Brain microvascular endothelial cell (primary cell): ENCODE results near the gene PTPN22.

Experiments used
- DNase-seq: peaks from one replicate; pipeline ENCODE4 v3.0.0-alpha.2; 2020
- H3K27ac ChIP-seq: fragments of 250-450 bp; sonication (Bioruptor Pico); 2 replicates; pipeline ENCODE4 v1.5.1; 2020; ENCODE audit warnings: mild to moderate bottlenecking, moderate library complexity
- H3K27me3 ChIP-seq: fragments of 250-450 bp; sonication (Bioruptor Pico); replicated peaks from 2 replicates; pipeline ENCODE4 v1.5.1; 2020; ENCODE audit warnings: mild to moderate bottlenecking
- H3K36me3 ChIP-seq: fragments of 250-450 bp; sonication (Bioruptor Pico); replicated peaks from 2 replicates; pipeline ENCODE4 v1.5.1; 2020; ENCODE audit warnings: mild to moderate bottlenecking
- H3K4me3 ChIP-seq: 2 replicates; pipeline ENCODE4 v1.5.1; 2011; ENCODE audit warnings: low read depth, mild to moderate bottlenecking, control low read depth, low read length, moderate library complexity
- CTCF ChIP-seq: IDR thresholded peaks from 2 replicates; pipeline ENCODE4 v1.5.1; 2011; ENCODE audit warnings: low read depth, mild to moderate bottlenecking, moderate library complexity, low read length, control low read depth, inconsistent platforms; ENCODE audit errors: missing control alignments
- in situ Hi-C: cut with HindIII; loops from 2 replicates; pipeline ENCODE4 v1.10.0; 2017; ENCODE audit warnings: low sequenced_read_pairs, low pct_ligation_motif_present

The PTPN22 gene

DNA sequence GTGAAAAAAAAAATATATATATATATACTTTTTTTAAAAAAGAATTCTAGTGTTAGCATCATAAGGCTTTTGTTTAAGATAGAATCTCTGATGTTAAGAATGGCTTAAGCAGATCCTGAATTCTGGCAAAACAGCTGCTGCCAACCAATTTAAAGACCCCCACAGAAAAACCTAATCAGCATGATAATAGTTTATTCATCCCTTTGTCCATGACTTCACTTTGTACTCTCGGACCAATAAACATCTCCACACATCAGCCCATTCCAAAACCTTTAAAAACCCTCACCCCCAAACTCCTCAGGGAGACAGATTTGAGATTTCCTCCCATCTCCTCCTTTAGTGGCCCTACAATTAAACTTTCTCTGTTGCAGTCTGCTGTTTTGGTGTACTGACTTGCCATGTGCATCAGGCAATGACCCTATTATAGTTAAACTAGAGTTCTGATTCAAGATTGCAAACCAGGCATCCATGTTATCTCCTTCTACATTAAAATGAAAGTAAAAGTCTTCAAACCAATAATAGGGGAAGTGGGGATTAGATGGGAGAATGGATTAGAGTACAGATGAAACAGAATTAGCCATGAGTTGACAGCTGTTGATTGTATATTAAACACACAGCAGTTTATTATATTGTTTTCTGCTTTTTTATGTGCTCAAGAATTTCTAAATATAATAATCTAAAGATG lies 102.5 kb downstream of the PTPN22 start:
- in situ Hi-C loops: no loop called here
- Histone ChIP-seq H3K4me3 (no peak overlapping the region), H3K36me3 (peaks cover 17% of the 10 kb centered on the region), H3K27me3 (no peaks in the 10 kb centered on the region), H3K27ac (no peak overlapping the region)
- no peak for DNase-seq
- TF ChIP-seq CTCF: no peak

DNA sequence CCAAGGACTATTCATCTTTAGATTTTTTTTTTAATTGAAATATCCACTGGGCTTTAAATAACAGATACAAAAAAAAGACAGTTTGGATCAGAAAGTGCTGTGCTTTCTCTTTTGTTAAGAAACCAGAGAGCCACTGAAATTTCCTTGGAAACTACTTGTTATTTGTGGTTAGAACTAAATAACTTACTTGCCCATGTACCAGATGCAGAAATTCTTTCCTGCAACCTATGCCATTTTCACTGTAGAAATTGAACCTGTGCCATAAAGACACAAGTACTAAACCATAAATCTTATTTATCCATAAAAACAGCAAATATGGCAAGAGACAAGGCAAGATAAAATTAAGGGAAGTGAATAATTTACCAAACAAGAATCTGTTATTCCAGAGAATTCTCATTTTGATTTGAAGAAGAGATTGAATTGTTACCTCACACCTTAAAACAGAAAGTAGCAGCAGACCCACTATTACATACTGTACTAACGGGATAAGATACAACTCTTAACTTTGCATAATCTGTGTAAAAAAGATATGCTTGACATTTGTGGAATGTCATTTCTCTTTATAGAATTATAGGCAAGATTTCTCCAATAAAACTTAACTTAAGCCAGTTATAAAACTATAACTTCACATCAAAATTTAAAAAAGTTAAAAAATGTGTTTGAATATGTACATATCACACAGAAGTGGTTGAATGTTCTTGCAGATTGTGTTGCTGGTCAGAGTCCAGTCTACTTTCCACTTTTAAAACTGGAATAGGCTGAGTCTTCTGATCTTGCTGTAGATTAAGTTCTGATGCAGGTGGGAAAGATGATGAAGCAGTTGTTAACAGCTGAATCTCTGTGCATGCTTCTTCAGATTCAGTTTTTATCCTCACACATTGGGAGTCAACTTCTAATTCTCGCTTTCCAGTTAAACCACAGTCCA lies 105.9 kb downstream of the PTPN22 start:
- Histone ChIP-seq H3K4me3 (no peak overlapping the region), H3K27ac (no peak overlapping the region), H3K36me3 (peaks cover 17% of the 10 kb centered on the region), H3K27me3 (no peaks in the 10 kb centered on the region)
- in situ Hi-C loops: no loop called here
- DNase-seq: no peak
- no peak for TF ChIP-seq CTCF
